Stimulated activated CD4-positive, alpha-beta T cell treated with anti-CD3 and anti-CD28 coated beads, TNF-alpha, amount 100 ng/mL, for 24 hours (primary cell): ENCODE data around the gene EIF4B.
"Not testable (repeated sequence)": the region's sequence is repeated elsewhere in the genome, so short reads cannot be mapped to it uniquely, and the experiment has no call there.

ENCODE experiments used
- DNase-seq, 3 experiments: peaks; one replicate each; pipeline ENCODE4 v3.0.0-alpha.2; 2020; ENCODE audit warnings: low read depth in 3 of 3

The EIF4B gene

GRCh38 chr12:52992699-52993557 is 13.3 kb upstream of the EIF4B start:
- DNase-seq = no peak

DNA sequence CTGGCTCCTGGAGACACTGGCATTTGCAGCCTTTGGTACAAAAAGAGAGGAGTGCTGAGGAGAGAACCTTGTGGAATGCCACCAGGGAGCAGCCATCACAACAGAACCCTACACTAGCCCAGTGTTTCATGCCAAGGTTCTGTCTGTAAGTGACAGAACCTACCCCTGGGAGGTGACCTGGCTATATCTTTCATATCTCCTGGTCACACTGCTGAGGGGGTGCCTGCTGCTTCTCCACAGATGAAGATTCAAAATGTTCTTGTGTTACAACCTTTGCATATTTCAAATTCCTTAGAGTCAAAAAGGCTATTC is 12.7 kb upstream of the EIF4B start:
- no peak for DNase-seq

GRCh38 chr12:53004178-53004577 is 2.1 kb upstream of the EIF4B start:
- no peak for DNase-seq

- DNase-seq = no peak
Observed at GRCh38 chr12:53004582-53004981, 1.7 kb upstream of the EIF4B start.

GRCh38 chr12:53005215-53005985 is 856 bp upstream of the EIF4B start:
- DNase-seq = no peak

DNA sequence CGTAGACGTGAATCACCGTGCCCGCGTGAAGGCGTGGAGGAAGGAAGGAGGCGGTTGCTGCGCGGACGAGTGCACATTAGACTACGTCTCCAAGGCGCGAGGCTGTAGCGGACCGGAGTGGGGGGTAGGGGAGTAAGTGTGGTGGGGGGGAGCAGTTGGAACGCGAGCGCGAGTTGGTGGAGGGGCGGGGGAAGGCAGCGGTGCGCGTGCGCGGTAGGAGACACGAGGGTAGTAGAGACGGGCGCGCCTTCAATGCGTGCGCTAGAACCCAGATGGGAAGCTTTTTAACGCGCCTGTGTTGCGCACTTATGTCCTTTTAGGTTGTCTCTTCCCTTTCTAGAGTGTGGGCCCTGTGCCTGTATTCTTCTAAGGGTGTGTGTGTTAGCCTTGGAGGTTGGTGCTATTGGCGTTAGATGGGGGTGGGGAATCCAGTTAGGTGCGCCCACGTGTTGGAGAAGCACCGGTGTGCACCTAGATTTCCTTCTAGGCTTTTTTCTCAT is 604 bp downstream of the EIF4B start:
- DNase-seq = peak; percentile 71 to 83 (median 77)

GRCh38 chr12:53007343-53007742 is 1.1 kb downstream of the EIF4B start:
- DNase-seq = no peak

- not testable (repeated sequence) for DNase-seq
Observed at GRCh38 chr12:53008760-53009159, 2.5 kb downstream of the EIF4B start.

DNA sequence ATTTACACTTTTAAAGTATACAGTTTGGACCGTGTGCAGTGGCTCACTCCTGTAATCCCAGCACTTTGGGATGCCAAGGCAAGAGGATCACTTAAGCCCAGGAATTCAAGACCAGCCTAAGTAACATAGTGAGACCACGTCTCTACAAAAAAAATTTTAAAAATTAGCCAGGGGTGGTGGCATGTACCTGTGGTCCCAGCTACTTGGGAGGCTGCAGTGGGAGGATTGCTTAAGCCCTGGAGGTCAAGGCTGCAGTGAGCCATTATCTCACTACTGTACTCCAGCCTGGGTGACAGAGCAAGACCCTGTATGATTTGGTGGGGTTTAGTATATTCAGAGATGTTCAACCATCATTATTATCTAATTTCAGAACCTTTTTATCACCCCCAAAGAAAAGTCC is 4.7 kb downstream of the EIF4B start:
- DNase-seq = no peak

DNA sequence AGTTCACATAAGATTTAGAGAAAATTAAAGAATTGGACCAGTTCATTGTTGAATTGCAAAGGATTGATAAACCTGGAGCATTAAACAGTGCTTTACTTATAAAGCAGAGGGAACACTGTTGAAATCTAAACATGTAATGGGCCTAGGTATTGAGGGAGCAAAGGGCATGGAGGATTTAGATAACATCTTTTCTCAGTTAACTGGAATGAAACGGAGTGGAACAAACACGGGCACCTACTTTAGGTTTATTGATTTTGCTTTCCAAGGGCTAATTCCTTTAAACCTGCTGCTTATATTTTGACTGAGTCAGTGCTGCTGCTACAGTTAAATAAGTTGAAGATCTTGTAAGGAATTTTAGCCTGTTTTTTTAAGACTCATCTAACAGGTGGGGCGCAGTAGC is 5.6 kb downstream of the EIF4B start:
- DNase-seq = no peak

- no peak for DNase-seq
Observed at GRCh38 chr12:53012928-53013327, 6.7 kb downstream of the EIF4B start.

DNA sequence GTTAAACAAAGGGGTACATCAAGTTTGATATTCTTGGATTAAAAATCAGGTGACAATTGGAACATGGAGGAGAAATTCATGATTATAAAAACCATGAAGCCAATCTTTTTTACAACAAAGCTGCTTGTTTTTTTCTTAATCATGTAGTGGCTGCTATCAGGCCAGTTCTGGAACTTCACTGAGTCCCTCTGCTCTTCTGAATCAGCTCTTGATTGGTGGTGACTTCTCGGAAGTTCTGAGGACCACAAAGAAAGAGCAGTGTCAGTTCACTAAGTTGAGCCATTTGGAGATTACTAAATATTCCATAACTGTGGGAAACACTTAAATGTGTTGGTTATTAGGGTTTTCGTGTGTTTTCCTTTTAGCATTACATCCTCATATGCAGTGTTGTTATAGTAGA is 8.5 kb downstream of the EIF4B start:
- no peak for DNase-seq

DNA sequence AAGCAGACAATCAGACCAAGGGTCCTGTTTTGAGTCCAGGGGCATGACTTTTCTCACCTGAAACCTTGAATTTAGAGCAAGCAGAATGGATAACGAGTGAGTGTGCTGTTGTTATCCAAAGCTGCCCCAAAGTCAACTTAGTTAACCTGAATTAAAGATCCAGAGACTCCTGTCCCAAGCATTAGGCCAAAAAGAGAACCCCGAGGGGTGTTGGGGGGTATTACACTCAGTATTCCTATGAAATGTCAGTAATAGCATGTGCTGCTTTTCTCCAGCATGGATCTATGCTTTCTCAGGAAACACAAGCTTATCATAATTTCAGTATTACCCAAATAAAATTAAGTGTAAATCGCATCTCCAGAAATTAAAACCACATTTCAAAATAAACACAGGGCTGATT is 19.0 kb downstream of the EIF4B start:
- DNase-seq = no peak

DNA sequence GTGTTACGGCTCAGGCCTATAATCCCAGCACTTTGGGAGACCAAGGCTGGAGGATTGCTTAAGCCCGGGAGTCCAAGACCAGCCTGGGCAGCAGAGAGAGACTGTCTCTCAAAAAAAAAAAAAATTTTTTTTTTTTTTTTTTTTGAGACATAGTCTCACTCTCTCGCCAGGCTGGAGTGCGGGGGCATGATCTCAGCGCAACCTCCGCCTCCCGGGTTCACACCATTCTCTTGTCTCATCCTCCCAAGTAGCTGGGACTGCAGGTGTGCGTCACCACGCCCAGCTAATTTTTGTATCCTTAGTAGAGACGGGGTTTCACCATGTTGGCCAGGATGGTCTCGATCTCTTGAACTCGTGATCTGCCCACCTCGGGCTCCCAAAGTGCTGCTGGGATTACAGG is 20.8 kb downstream of the EIF4B start:
- not testable (repeated sequence) for DNase-seq

DNA sequence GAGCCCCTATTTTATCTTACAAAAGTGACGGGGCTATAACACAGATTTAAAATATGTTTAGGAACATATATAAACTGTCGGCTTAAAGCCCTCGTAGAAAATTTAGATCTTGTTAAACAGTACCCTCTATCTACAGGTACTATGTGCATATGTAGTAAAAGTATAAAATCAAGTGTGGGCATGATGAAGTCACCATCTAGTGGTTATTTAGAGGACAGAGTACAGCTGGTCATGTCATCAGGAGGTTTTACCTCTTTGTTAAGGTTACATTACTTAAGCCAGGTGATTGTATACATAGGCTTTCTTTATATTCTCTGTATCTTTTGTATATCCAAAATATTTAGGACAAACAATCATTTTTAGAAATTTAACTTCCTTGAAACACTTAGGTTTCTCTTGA is 25.4 kb downstream of the EIF4B start:
- no peak for DNase-seq

DNA sequence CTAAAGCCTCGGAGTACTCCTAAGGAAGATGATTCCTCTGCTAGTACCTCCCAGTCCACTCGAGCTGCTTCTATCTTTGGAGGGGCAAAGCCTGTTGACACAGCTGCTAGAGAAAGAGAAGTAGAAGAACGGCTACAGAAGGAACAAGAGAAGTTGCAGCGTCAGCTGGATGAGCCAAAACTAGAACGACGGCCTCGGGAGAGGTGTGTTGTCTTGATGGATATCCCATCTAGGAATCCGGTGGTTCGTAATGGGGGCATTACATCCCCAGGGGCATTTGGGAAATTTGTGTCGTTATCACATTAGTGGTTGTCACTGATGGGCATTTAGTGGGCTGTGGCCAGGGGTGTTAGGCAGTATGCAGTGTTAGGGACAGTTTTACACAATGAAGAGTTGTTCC is 27.6 kb downstream of the EIF4B start:
- DNase-seq = not testable (repeated sequence)

DNA sequence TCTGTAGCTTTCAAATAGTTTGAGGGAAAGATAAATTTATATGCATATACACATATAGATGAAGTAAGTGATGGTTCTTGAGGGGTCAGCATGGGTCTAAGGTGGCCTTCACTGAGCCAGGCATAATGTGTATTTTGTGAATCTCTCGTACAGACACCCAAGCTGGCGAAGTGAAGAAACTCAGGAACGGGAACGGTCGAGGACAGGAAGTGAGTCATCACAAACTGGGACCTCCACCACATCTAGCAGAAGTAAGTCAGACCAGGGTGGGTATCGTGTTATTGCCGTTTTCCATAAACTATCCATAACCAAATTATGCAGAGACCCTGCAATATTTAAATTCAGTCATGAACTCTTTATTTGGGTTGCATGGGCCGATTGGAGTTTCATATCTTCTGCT is 28.2 kb downstream of the EIF4B start:
- DNase-seq = no peak

- no peak for DNase-seq
Observed at GRCh38 chr12:53036802-53037201, 30.5 kb downstream of the EIF4B start.

DNA sequence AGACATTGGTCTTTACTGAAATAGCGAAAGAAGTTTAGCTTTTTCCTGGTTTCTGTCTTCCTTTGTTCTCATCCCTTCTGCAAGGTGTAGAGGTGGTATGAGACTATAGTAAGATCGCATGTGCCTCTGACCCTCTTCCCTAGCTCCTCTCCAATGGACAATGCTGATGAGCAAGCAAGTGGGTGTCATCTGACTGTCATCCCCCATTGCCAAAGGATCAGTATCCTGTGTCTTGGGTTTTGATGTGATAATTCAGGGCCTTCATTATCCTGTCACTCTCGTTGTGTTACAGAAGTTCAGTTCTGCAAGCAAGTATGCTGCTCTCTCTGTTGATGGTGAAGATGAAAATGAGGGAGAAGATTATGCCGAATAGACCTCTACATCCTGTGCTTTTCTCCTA is 33.6 kb downstream of the EIF4B start:
- no peak for DNase-seq

DNA sequence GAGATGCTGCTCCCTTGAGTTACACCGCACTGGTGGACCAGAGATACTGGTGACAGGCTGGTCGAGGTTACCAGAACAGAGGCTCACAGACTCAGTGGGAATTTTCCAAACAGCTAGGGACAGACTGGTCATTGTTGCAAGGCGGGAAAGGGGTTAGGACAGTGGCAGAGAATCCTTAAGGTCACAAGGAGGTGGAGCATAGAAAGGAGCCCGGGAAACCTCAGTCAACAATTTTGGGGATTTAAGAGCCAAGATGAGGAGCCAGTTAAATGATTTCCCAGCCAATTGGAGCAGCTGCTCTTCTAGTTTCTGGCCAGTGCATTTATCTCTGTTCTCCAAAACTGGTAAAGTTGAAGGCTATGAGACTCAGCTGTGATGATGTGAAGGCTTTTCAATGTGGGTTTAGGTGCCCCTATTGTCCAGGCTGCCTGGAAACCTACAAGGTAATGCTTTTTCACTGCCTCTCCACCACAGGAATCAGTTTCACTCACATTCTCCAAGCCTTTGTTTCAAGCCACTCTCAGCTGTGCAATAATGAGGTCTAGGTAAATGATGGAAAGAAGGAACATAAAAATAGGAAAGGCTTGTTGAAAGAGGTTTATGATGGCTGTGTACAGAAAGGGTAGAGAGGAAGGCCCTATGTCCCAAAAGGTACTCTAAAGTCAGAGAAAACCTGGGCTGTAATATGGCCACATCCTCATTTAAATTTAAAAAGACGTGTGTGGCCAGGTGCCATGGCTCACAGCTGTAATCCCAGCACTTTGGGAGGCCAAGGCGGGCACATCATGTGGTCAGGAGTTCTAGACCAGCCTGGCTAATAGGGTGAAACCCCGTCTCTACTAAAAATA is 36.6 kb downstream of the EIF4B start:
- DNase-seq = no peak

DNA sequence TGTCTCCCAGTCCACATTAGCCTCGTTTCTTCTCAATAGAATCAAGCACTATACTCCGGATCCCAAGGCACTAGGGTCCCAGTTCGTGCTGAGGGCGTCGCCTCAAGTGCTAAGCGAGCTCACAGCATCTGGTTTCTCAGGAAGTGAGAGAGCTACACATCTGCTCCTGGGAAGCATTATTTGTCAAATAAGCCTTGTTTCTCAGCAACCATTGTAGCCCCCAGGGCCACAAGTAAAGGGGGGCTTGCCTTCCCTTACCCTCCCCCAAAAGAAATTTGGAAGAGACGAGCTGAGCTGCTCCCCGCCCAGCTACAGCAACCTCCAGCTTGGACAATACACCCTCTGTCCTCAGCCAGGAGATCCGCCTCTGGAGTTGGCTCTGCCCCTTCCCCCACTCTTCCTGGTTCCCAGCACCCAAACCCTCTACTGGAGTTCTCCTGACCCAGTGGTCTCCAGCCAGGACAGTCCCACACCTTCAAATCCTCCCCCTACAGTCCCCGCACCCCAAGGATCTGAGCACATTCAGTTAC is 37.9 kb downstream of the EIF4B start:
- DNase-seq = no peak
